ENCODE results near the gene TVP23A.
A peak's percentile ranks its signal among the peaks of the same experiment; 100 is the strongest.

TVP23A gene

GRCh38 chr16:10831894-10832886, 13.6 kb upstream of the TVP23A start:
- TF ChIP-seq NFIC (IDR thresholded peaks at IDR 0.05) (no peak), FOXM1 (IDR thresholded peaks at IDR 0.05; ENCODE audit: borderline replicate concordance, low read depth) (no peak), EGR1 (IDR thresholded peaks at IDR 0.05) (no peak), MAX (IDR thresholded peaks at IDR 0.05) (no peak), CREB1 (IDR thresholded peaks at IDR 0.05; ENCODE audit: low read depth) (no peak), CEBPB (IDR thresholded peaks at IDR 0.05) (no peak), EP300 (IDR thresholded peaks at IDR 0.05; ENCODE audit: borderline replicate concordance) (no peak), REST (IDR thresholded peaks at IDR 0.05; ENCODE audit: low read depth) (no peak), TAF1 (IDR thresholded peaks at IDR 0.05; ENCODE audit: low read depth) (no peak), RAD21 (IDR thresholded peaks at IDR 0.05; ENCODE audit: low read depth) (no peak), TCF12 (IDR thresholded peaks at IDR 0.05; ENCODE audit: low read depth) (no peak), ZBTB7A (IDR thresholded peaks at IDR 0.05; ENCODE audit: low read depth) (no peak), USF1 (IDR thresholded peaks at IDR 0.05) (no peak), TEAD4 (IDR thresholded peaks at IDR 0.05) (no peak)

GRCh38 chr16:10828851-10829366, 10.3 kb upstream of the TVP23A start:
- TF ChIP-seq TEAD4 (IDR thresholded peaks at IDR 0.05), result 0 out of 2 replicates have a peak, but pooled peaks have one; percentile 17
- peak; percentile 98 for TF ChIP-seq NFIC (IDR thresholded peaks at IDR 0.05)
- TF ChIP-seq EP300 (IDR thresholded peaks at IDR 0.05; ENCODE audit: borderline replicate concordance), result peak; percentile 58; the same call in 1 of the 2 replicates
- no peak for TF ChIP-seq CEBPB (IDR thresholded peaks at IDR 0.05)
- peak; percentile 73 for TF ChIP-seq MAX (IDR thresholded peaks at IDR 0.05)
- peak; percentile 99 for TF ChIP-seq EGR1 (IDR thresholded peaks at IDR 0.05)
- no peak; the same call in 1 of the 2 replicates for TF ChIP-seq ZBTB7A (IDR thresholded peaks at IDR 0.05; ENCODE audit: low read depth)
- no peak for TF ChIP-seq REST (IDR thresholded peaks at IDR 0.05; ENCODE audit: low read depth)
- TF ChIP-seq CREB1 (IDR thresholded peaks at IDR 0.05; ENCODE audit: low read depth), result no peak
- peak; percentile 57; the same call in 1 of the 2 replicates for TF ChIP-seq YY1 (IDR thresholded peaks at IDR 0.05; ENCODE audit: low read depth)
- no peak for TF ChIP-seq TAF1 (IDR thresholded peaks at IDR 0.05; ENCODE audit: low read depth)
- TF ChIP-seq TCF12 (IDR thresholded peaks at IDR 0.05; ENCODE audit: low read depth), result peak; percentile 76

GRCh38 chr16:10827691-10828341, 9.2 kb upstream of the TVP23A start:
- no peak; the same call in 1 of the 2 replicates for TF ChIP-seq MAX (IDR thresholded peaks at IDR 0.05)
- no peak for TF ChIP-seq TEAD4 (IDR thresholded peaks at IDR 0.05)
- TF ChIP-seq NFIC (IDR thresholded peaks at IDR 0.05), result peak; percentile 50; the same call in 1 of the 2 replicates
- TF ChIP-seq TAF1 (IDR thresholded peaks at IDR 0.05; ENCODE audit: low read depth), result no peak

GRCh38 chr16:10824111-10824893, 5.7 kb upstream of the TVP23A start:
- TF ChIP-seq EP300 (IDR thresholded peaks at IDR 0.05; ENCODE audit: borderline replicate concordance) (no peak), FOXM1 (IDR thresholded peaks at IDR 0.05; ENCODE audit: borderline replicate concordance, low read depth) (no peak), MAX (IDR thresholded peaks at IDR 0.05) (no peak), RAD21 (IDR thresholded peaks at IDR 0.05; ENCODE audit: low read depth) (no peak), USF1 (IDR thresholded peaks at IDR 0.05) (no peak), REST (IDR thresholded peaks at IDR 0.05; ENCODE audit: low read depth) (no peak), TAF1 (IDR thresholded peaks at IDR 0.05; ENCODE audit: low read depth) (no peak), CEBPB (IDR thresholded peaks at IDR 0.05) (no peak), ZBTB7A (IDR thresholded peaks at IDR 0.05; ENCODE audit: low read depth) (no peak), YY1 (IDR thresholded peaks at IDR 0.05; ENCODE audit: low read depth) (no peak), TEAD4 (IDR thresholded peaks at IDR 0.05) (no peak), NFIC (IDR thresholded peaks at IDR 0.05) (no peak), EGR1 (IDR thresholded peaks at IDR 0.05) (no peak)
